Stomach (tissue), 4 donors: ENCODE results near the gene WWC1.

Experiments used
- CTCF ChIP-seq, 7 experiments: fragments of 450-650 bp in 4 of 7; fragments of 200-600 bp in 3 of 7; sonication (generic) in 3 of 7; IDR thresholded peaks; one replicate each; pipeline ENCODE4 v1.5.1; 2016 to 2019; ENCODE audit warnings: antibody characterized with exemption in 7 of 7, control low read depth in 2 of 7, mild to moderate bottlenecking in 1 of 7
- POLR2AphosphoS5 ChIP-seq, 3 donors: sonication (generic); formaldehyde crosslinking; IDR thresholded peaks; one replicate each; pipeline ENCODE4 v1.6.1; 2016; ENCODE audit warnings: antibody characterized with exemption in 3 of 3

GRCh38 chr5:168285696-168286095 is 5.7 kb upstream of the WWC1 start:
- no peak for TF ChIP-seq POLR2AphosphoS5 (IDR thresholded peaks at IDR 0.05)
- TF ChIP-seq CTCF (IDR thresholded peaks at IDR 0.05), result no peak
